ENCODE data around the gene VIPAS39.

DNA sequence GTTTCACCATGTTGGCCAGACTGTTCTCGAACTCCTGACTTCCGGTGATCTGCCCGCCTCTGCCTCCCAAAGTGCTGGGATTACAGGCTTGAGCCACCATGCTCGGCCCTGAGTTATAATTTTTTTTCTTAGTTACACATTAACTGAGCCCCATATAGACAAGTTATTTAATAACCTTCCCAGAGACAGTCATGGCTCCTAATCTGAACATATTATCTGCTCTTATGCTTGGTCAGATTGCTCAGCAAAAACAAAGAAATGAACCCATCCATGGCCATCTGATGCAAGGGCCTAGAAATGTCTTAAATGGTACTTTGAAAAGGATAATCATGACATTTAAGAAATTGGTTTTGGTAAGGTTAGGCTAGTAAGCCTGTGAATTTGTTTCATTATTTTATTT is 67.2 kb downstream of the VIPAS39 start:
- TF ChIP-seq, protein P1, sequence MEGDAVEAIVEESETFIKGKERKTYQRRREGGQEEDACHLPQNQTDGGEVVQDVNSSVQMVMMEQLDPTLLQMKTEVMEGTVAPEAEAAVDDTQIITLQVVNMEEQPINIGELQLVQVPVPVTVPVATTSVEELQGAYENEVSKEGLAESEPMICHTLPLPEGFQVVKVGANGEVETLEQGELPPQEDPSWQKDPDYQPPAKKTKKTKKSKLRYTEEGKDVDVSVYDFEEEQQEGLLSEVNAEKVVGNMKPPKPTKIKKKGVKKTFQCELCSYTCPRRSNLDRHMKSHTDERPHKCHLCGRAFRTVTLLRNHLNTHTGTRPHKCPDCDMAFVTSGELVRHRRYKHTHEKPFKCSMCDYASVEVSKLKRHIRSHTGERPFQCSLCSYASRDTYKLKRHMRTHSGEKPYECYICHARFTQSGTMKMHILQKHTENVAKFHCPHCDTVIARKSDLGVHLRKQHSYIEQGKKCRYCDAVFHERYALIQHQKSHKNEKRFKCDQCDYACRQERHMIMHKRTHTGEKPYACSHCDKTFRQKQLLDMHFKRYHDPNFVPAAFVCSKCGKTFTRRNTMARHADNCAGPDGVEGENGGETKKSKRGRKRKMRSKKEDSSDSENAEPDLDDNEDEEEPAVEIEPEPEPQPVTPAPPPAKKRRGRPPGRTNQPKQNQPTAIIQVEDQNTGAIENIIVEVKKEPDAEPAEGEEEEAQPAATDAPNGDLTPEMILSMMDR (IDR thresholded peaks at IDR 0.05; ENCODE audit: low read length): no peak
- TF ChIP-seq EZH2 (optimal IDR thresholded peaks at IDR 0.05; ENCODE audit: low read depth, low read length): no peak

Measured in MM.1S (cell line).